Gastrocnemius medialis (tissue), 4 donors: ENCODE data around the gene PSMC3. TPM values are rescaled to one million over a fixed set of nuclear protein-coding genes. Genes with fewer than 3 reads are reported as not detected.

ENCODE experiments used
- ATAC-seq, 2 donors: fragments of 150-250 bp; one replicate each; pipeline ENCODE4 v1.9.1; 2016
- DNase-seq, 2 donors: peaks; one replicate each; pipeline ENCODE4 v3.0.0-alpha.2; 2019
- H3K27ac ChIP-seq, 4 donors: fragments of 200-600 bp; sonication (generic); 1 replicate in 1 of 4; 2 replicates in 3 of 4; pipeline ENCODE4 v1.5.1; 2016 to 2018; ENCODE audit warnings: mild to moderate bottlenecking in 2 of 4, moderate library complexity in 1 of 4
- H3K27me3 ChIP-seq, 3 donors: fragments of 200-600 bp; sonication (generic) in 2 of 3; 1 replicate in 1 of 3; 2 replicates in 2 of 3; pipeline versions ENCODE4 v1.5.1 to v1.6.0; 2016 to 2019; ENCODE audit warnings: mild to moderate bottlenecking in 1 of 3, moderate library complexity in 1 of 3
- H3K36me3 ChIP-seq, 2 donors: fragments of 200-600 bp; sonication (generic) in 1 of 2; one replicate each; pipeline ENCODE4 v1.5.1; 2017 to 2018
- H3K4me1 ChIP-seq, 2 donors: fragments of 200-600 bp; sonication (generic) in 1 of 2; one replicate each; pipeline ENCODE4 v1.5.1; 2016 to 2017; ENCODE audit warnings: mild to moderate bottlenecking in 2 of 2
- H3K4me3 ChIP-seq, 4 donors: fragments of 200-600 bp; sonication (generic) in 3 of 4; 1 replicate in 1 of 4; 2 replicates in 3 of 4; pipeline ENCODE4 v1.5.1; 2016 to 2019; ENCODE audit warnings: mild to moderate bottlenecking in 2 of 4
- H3K9me3 ChIP-seq, 3 donors: fragments of 200-600 bp; sonication (generic) in 2 of 3; 1 replicate in 1 of 3; 2 replicates in 2 of 3; pipeline ENCODE4 v1.5.1; 2016 to 2019
- POLR2A ChIP-seq, 2 donors: fragments of 450-650 bp; IDR thresholded peaks; one replicate each; pipeline ENCODE4 v1.6.1; 2017; ENCODE audit warnings: antibody characterized with exemption in 2 of 2, mild to moderate bottlenecking in 2 of 2, moderate library complexity in 2 of 2
- in situ Hi-C, 4 donors: fragments of 200-750 bp; cut with MboI; loops; one replicate each; pipeline versions ENCODE4 v1.15.0 to v1.8.0; 2017; ENCODE audit warnings: low sequenced_read_pairs in 4 of 4
- intact Hi-C: fragments of 100-400 bp; cut with DNase I; formaldehyde crosslinking; loops from one replicate; pipeline ENCODE4 v1.15.1; 2023; ENCODE audit warnings: low total_unique reads
- total RNA-seq, 4 donors: library from RNA; depleted of rRNA; stranded (reverse); fragments of >200 nt; gene quantifications; one replicate each; pipeline versions ENCODE4 v1.1.0 to v1.2.3, GENCODE V29; 2016
- TF ChIP-seq, protein P1 (sequence below), 5 experiments: fragments of 450-650 bp in 3 of 5; fragments of 200-600 bp in 2 of 5; sonication (generic) in 2 of 5; IDR thresholded peaks in 4 of 5; conservative IDR thresholded peaks in 1 of 5; 1 replicate in 4 of 5; 2 replicates in 1 of 5; pipeline ENCODE4 v1.5.1; 2016 to 2019; ENCODE audit warnings: antibody characterized with exemption in 5 of 5, mild to moderate bottlenecking in 3 of 5, moderate library complexity in 3 of 5

PSMC3 gene
- total RNA-seq, 4 donors from 2014 or later: 243 to 350 (median 329) TPM

DNA sequence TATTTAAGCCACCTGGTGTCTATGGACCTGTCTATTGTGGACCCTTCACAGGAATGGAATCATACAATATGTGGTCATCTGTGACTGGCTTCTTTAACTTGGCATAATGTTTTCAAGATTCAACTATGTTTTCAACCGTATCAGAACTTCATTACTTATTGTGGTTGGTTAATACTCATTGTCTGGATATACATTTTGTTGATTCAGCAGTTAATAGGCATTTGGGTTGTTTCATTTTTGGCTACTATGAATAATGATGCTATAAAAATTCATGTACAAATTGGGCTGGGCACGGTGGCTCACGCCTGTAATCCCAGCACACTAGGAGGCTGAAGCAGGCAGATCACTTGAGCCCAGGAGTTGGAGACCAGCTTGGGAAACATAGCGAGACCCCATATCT is 25.2 kb upstream of the PSMC3 start:
- DNase-seq: no peak
- H3K9me3 ChIP-seq: no peaks in the 10 kb centered on the region
- H3K4me1 ChIP-seq: peaks cover 10 to 19% of the 10 kb centered on the region in 2 donors
- in situ Hi-C loops: loop anchor here in 3 of 4 donors (5.0 to 10.0 kb wide), 3 partner anchors 69 to 79 kb away; partner anchors contain the start of gene SPI1 (in 1 of the 3)
- H3K27me3 ChIP-seq: no peaks in the 10 kb centered on the region
- no peak for TF ChIP-seq POLR2A (IDR thresholded peaks at IDR 0.05)
- TF ChIP-seq, protein P1, sequence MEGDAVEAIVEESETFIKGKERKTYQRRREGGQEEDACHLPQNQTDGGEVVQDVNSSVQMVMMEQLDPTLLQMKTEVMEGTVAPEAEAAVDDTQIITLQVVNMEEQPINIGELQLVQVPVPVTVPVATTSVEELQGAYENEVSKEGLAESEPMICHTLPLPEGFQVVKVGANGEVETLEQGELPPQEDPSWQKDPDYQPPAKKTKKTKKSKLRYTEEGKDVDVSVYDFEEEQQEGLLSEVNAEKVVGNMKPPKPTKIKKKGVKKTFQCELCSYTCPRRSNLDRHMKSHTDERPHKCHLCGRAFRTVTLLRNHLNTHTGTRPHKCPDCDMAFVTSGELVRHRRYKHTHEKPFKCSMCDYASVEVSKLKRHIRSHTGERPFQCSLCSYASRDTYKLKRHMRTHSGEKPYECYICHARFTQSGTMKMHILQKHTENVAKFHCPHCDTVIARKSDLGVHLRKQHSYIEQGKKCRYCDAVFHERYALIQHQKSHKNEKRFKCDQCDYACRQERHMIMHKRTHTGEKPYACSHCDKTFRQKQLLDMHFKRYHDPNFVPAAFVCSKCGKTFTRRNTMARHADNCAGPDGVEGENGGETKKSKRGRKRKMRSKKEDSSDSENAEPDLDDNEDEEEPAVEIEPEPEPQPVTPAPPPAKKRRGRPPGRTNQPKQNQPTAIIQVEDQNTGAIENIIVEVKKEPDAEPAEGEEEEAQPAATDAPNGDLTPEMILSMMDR (IDR thresholded peaks at IDR 0.05 in 4 of 5, conservative IDR thresholded peaks at IDR 0.05 in 1 of 5): no peak
- no peak overlapping the region for H3K4me3 ChIP-seq
- intact Hi-C loops: no loop called here
- no peak overlapping the region for H3K27ac ChIP-seq
- no peak for ATAC-seq
- H3K36me3 ChIP-seq: peaks cover 0 to 8% of the 10 kb centered on the region in 2 donors

GRCh38 chr11:47449541-47449940 is 23.3 kb upstream of the PSMC3 start:
- DNase-seq: peak in 1 of 2 donors; percentile 70
- Histone ChIP-seq H3K4me1 (peaks cover 10 to 19% of the 10 kb centered on the region in 2 donors), H3K36me3 (peaks cover 0 to 8% of the 10 kb centered on the region in 2 donors), H3K4me3 (peak overlapping the region in 3 of 4 donors; percentile 46 to 67 (median 53)), H3K27ac (peak overlapping the region; percentile 81 to 94 (median 90)), H3K27me3 (no peaks in the 10 kb centered on the region), H3K9me3 (no peaks in the 10 kb centered on the region)
- ATAC-seq: peak; percentile 25 to 61
- intact Hi-C loops: loop anchor here (1.0 to 10.0 kb wide), 2 partner anchors 41 to 265 kb away; partner anchors contain the start of genes PACSIN3 and SLC39A13
- TF ChIP-seq, protein P1 (IDR thresholded peaks at IDR 0.05 in 4 of 5, conservative IDR thresholded peaks at IDR 0.05 in 1 of 5): no peak
- no peak for TF ChIP-seq POLR2A (IDR thresholded peaks at IDR 0.05)
- in situ Hi-C loops: loop anchor here in 1 of 4 donors (10.0 kb wide), 1 partner anchor 65 kb away; no protein-coding TSS in a partner anchor

DNA sequence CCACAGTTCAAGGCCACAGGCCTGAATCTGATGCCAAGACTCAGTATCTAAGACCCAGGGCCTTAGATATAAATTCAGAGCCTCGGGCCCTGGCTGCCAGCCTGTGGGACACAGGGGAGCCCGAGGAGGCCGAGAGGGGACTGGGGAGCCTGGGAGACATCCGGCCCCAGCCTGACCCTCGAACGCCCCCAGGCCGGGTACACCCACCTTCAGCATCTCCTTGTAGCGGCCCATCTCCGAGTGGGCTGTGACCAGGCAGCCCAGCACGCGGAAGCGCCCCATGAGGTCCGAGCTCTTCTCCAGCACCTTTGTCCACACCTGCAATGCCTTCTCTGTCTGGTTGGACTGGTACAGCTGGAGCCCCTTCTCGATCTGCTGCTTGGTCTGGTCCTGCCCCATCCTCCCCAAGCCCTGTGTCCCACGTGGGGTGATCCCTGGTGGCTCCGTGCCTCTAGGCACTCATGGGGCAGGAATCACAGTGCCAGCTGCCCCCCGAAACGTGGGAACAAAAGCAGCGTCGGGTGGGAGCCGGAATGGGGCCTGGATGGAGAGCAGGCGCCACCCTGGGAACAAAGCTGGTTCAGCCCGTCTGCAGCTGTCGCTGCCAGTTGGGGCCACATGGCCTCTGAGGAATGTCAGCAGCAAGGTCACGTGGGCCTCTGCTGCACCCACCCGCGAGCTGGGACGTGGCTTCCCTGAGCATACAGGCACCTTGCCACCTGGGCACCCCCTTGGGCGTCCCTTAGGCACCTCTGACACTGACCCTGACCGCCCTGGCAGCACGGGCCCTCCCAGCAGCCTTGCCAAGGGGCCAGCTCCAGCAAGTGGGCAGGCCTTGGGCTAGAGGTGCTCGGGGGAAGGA is 22.6 kb upstream of the PSMC3 start, which contains the start of gene RAPSN:
RAPSN (minus strand) TSS at position 571 of the 862 bp plus-strand sequence; CDS start at position 399, 172 bp downstream.
- ATAC-seq: peak; percentile 87 to 90
- in situ Hi-C loops: loop anchor here in 1 of 4 donors (10.0 kb wide), 1 partner anchor 64 kb away; no protein-coding TSS in a partner anchor

DNA sequence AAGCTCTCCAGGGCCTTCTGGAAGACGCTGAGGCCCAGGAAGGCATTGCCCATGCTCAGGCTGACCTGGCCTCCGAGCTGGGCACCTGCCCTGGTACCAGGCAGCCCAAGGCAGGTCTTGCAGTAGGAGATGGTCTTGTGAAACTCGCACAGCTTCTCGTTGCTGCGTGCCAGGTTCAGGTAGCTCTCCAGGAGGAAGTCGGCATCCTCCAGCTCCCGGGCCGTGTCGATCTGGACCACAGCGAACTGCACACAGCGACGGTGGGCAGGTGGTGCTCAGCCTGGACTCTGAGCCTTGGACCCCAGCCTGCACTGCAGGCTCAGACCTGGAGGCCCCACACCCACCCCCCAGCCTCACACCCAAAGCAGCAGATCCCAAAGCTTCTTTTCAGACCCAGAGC is 21.7 kb upstream of the PSMC3 start:
- H3K4me1 ChIP-seq: peaks cover 15 to 19% of the 10 kb centered on the region in 2 donors
- H3K36me3 ChIP-seq: peaks cover 0 to 8% of the 10 kb centered on the region in 2 donors
- peak overlapping the region; percentile 46 to 74 (median 60) for H3K4me3 ChIP-seq
- no peaks in the 10 kb centered on the region for H3K9me3 ChIP-seq
- TF ChIP-seq, protein P1 (IDR thresholded peaks at IDR 0.05 in 4 of 5, conservative IDR thresholded peaks at IDR 0.05 in 1 of 5): no peak
- TF ChIP-seq POLR2A (IDR thresholded peaks at IDR 0.05): no peak
- ATAC-seq (peak; percentile 8 to 23), DNase-seq (peak in 1 of 2 donors; percentile 59)
- H3K27me3 ChIP-seq: no peaks in the 10 kb centered on the region
- in situ Hi-C loops: loop anchor here in 1 of 4 donors (10.0 kb wide), 1 partner anchor 63 kb away; no protein-coding TSS in a partner anchor
- peak overlapping the region; percentile 81 to 94 (median 90) for H3K27ac ChIP-seq
- intact Hi-C loops: loop anchor here (10.0 kb wide), 1 partner anchor 263 kb away; the partner anchor contains the start of gene PACSIN3

More for the DNA sequence above, 22.6 kb upstream of the PSMC3 start, which contains the start of gene RAPSN:
- Histone ChIP-seq H3K4me1 (peaks cover 10 to 19% of the 10 kb centered on the region in 2 donors), H3K36me3 (peaks cover 0 to 8% of the 10 kb centered on the region in 2 donors), H3K27me3 (no peaks in the 10 kb centered on the region), H3K9me3 (no peaks in the 10 kb centered on the region), H3K4me3 (peak within 1 kb of the TSS; percentile 46 to 74 (median 60)), H3K27ac (peak within 1 kb of the TSS; percentile 81 to 94 (median 90))
- intact Hi-C loops: loop anchor here (1.0 to 10.0 kb wide), 2 partner anchors 40 to 264 kb away; partner anchors contain the start of genes PACSIN3 and SLC39A13
- TF ChIP-seq POLR2A (IDR thresholded peaks at IDR 0.05): peak; percentile 54 to 72
- TF ChIP-seq, protein P1 (IDR thresholded peaks at IDR 0.05 in 4 of 5, conservative IDR thresholded peaks at IDR 0.05 in 1 of 5): peak in 1 of 5 experiments; percentile 8
- DNase-seq: peak; percentile 83 to 91
